HEK293T (cell line): ENCODE measurements around the gene DMRT3.

Experiments
- CTCF ChIA-PET: fragments of 350-600 bp; formaldehyde crosslinking; extraction: SDS; loops from one replicate; lab custom pipeline; 2021; ENCODE audit warnings: antibody characterized with exemption, inconsistent platforms; lab: Yijun Ruan, JAX
- POLR2A ChIA-PET: fragments of 350-600 bp; formaldehyde crosslinking; extraction: SDS; loops from one replicate; lab custom pipeline; 2020; ENCODE audit warnings: antibody characterized with exemption, inconsistent platforms; lab: Yijun Ruan, JAX
- DNase-seq: peaks from one replicate; pipeline ENCODE4 v3.0.0; 2012; ENCODE audit warnings: mixed read lengths; ENCODE audit errors: extremely low spot score
- ARNT ChIP-seq: fragments of 450-650 bp; IDR thresholded peaks from 2 replicates; pipeline ENCODE4 v1.6.1; 2017; ENCODE audit warnings: mild to moderate bottlenecking
- CTBP1 ChIP-seq: fragments of 450-650 bp; IDR thresholded peaks from 2 replicates; pipeline ENCODE4 v1.6.1; 2016; ENCODE audit warnings: borderline replicate concordance
- ELF4 ChIP-seq: fragments of 450-650 bp; IDR thresholded peaks from 2 replicates; pipeline ENCODE4 v1.6.1; 2017; ENCODE audit warnings: antibody characterized with exemption
- FOXA1 ChIP-seq: fragments of 450-650 bp; IDR thresholded peaks from 2 replicates; pipeline ENCODE4 v1.6.1; 2016; ENCODE audit warnings: mild to moderate bottlenecking
- FOXK2 ChIP-seq: fragments of 450-650 bp; IDR thresholded peaks from 2 replicates; pipeline ENCODE4 v1.6.1; 2016; ENCODE audit warnings: mild to moderate bottlenecking
- L3MBTL2 ChIP-seq: fragments of 450-650 bp; conservative IDR thresholded peaks from 2 replicates; pipeline ENCODE4 v1.6.1; 2016; ENCODE audit warnings: mild to moderate bottlenecking
- NFRKB ChIP-seq: fragments of 450-650 bp; IDR thresholded peaks from 2 replicates; pipeline ENCODE4 v1.6.1; 2016; ENCODE audit warnings: mild to moderate bottlenecking, moderate library complexity
- PKNOX1 ChIP-seq: fragments of 450-650 bp; IDR thresholded peaks from 2 replicates; pipeline ENCODE4 v1.6.1; 2016
- SP1 ChIP-seq: fragments of 450-650 bp; IDR thresholded peaks from 2 replicates; pipeline ENCODE4 v1.6.1; 2017
- TARDBP ChIP-seq: fragments of 450-650 bp; IDR thresholded peaks from 2 replicates; pipeline ENCODE4 v1.6.1; 2016

The DMRT3 gene

GRCh38 chr9:1039589-1039988 is 63.1 kb downstream of the DMRT3 start:
- no peak for TF ChIP-seq NFRKB
- no peak for TF ChIP-seq ELF4
- TF ChIP-seq CTBP1 = no peak
- TF ChIP-seq PKNOX1 = no peak
- no peak for TF ChIP-seq FOXA1
- no peak for TF ChIP-seq SP1
- TF ChIP-seq FOXK2 = no peak
- no peak for TF ChIP-seq L3MBTL2
- TF ChIP-seq TARDBP = no peak
- no peak for TF ChIP-seq ARNT
- ChIA-PET POLR2A (no interaction called here), CTCF (no interaction called here)
- no peak for DNase-seq
